OCI-LY1 (cell line): Measurements from ENCODE around the gene CIAO2A.

ENCODE experiments used
- CTCF ChIP-seq: fragments of 200-600 bp; sonication (generic), shearing (Covaris generic); IDR thresholded peaks from 2 replicates; pipeline ENCODE4 v1.5.1; 2017; ENCODE audit warnings: mild to moderate bottlenecking, antibody characterized with exemption, low read length, moderate library complexity, mixed read lengths
- EZH2 ChIP-seq: fragments of 200-600 bp; sonication (generic), shearing (Covaris generic); IDR thresholded peaks from 2 replicates; pipeline ENCODE4 v1.8.0; 2017; ENCODE audit warnings: borderline replicate concordance, mixed run types, mild to moderate bottlenecking, antibody characterized with exemption, low read length, moderate library complexity, mixed read lengths

DNA sequence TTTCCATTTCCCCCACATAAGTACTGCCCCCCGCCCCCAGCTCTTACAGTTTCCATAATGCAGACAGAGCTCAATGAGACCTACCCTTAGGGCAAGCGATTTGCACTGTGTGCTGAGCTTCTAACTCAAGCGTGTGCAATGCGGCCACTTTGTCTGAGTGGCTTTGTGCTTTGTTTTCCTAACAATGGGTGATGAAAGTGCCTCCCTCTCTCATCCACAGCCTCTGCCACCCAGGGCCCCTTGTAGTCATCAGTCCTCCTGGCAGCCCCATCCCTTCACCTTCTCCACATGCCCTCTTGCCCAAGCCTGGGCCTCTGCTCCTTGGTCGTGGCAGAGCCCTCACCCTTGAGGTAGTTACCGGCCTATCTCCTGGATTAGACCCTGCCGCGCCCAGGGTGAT, 64.5 kb downstream of the CIAO2A start:
- TF ChIP-seq CTCF (no peak), EZH2 (no peak)
